Activated naive CD4-positive, alpha-beta T cell treated with anti-CD3 and anti-CD28 coated beads for 36 hours (primary cell): ENCODE results near the gene GNG3. TPM values are rescaled to one million over a fixed set of nuclear protein-coding genes. Genes with fewer than 3 reads are reported as not detected.

Experiments used
- CTCF ChIA-PET: fragments of 350-600 bp; sonication (Branson Sonifier 250); formaldehyde crosslinking; loops from one replicate; lab custom pipeline; 2021; ENCODE audit warnings: antibody characterized with exemption; lab: Charles Lee
- DNase-seq: peaks from one replicate; pipeline ENCODE4 v3.0.0-alpha.2; 2020
- H3K27ac Mint-ChIP-seq: one replicate; pipeline ENCODE4 v1.8.0; 2021; ENCODE audit warnings: mild to moderate bottlenecking, mixed read lengths
- H3K27me3 Mint-ChIP-seq: one replicate; pipeline ENCODE4 v1.8.0; 2021; ENCODE audit warnings: low read depth, mixed read lengths
- H3K36me3 Mint-ChIP-seq: one replicate; pipeline ENCODE4 v1.8.0; 2021; ENCODE audit warnings: low read depth, mixed read lengths
- H3K4me1 Mint-ChIP-seq: one replicate; pipeline ENCODE4 v1.8.0; 2021; ENCODE audit warnings: low read depth, mixed read lengths
- H3K4me3 Mint-ChIP-seq: one replicate; pipeline ENCODE4 v1.8.0; 2021; ENCODE audit warnings: mild to moderate bottlenecking, moderate library complexity, mixed read lengths
- H3K9me3 Mint-ChIP-seq: one replicate; pipeline ENCODE4 v1.8.0; 2021; ENCODE audit warnings: mixed read lengths
- intact Hi-C: fragments of 100-400 bp; cut with micrococcal nuclease; formaldehyde crosslinking; loops from one replicate; pipeline ENCODE4 v1.15.1; 2023
- total RNA-seq, 2 experiments: library from RNA; stranded (reverse); gene quantifications; one replicate each; pipeline ENCODE4 v1.2.3, GENCODE V29; 2021

GNG3 gene
- total RNA-seq, 2 experiments from 2014 or later, result not detected

DNA sequence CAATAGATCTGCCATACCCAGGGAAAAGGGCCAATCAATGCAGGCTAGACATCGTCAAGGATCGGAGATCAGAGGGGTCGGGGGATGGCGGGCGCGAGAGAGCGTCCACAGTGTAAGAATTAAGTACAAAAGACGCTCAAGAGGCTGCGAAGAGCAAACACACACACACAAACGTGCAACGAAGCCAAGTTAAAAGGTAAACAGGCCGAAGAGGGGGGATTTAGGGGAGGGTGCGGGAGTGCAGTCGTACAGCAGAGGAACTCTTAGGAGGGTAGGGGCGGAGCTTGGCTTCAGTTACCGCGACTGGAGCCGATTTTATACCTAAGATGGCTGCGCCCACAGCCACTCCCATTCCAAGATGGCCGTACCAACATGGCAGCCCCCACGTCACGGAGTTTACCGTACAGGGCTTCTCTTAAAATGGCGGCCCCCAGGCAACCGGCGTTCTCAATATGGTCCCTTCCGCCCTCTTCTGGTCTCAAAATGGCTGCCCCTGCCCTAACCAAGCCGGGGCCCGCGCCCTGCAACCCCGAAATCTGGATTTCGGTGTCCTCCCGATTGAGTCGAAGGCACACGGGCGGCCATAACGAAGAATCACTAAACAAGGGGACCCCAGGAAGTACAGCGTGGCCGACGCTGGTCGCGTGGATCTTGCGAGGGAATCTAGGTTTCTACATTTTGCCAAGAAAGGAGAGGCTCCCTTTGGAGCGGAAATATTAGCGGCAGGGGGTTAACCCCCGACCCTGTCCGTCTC is 1.9 kb downstream of the GNG3 start:
- H3K4me3 Mint-ChIP-seq, result peak overlapping the region; percentile 93
- no peaks in the 10 kb centered on the region for H3K27me3 Mint-ChIP-seq
- peak overlapping the region; percentile 96 for H3K27ac Mint-ChIP-seq
- H3K9me3 Mint-ChIP-seq, result no peaks in the 10 kb centered on the region
- DNase-seq, result peak; percentile 99
- intact Hi-C loops, result loop anchor here (1.0 to 2.0 kb wide), 9 partner anchors 18 to 172 kb away; partner anchors contain the start of genes C11orf98, CSKMT, GANAB and HNRNPUL2
- H3K36me3 Mint-ChIP-seq, result peaks cover 34% of the 10 kb centered on the region
- peaks cover 63% of the 10 kb centered on the region for H3K4me1 Mint-ChIP-seq
- CTCF ChIA-PET, result interaction anchor here (1.5 to 4.5 kb wide), 3 partner anchors 15 to 118 kb away, joined by 4 to 25 read pairs (median 6); partner anchors contain the start of gene TUT1

DNA sequence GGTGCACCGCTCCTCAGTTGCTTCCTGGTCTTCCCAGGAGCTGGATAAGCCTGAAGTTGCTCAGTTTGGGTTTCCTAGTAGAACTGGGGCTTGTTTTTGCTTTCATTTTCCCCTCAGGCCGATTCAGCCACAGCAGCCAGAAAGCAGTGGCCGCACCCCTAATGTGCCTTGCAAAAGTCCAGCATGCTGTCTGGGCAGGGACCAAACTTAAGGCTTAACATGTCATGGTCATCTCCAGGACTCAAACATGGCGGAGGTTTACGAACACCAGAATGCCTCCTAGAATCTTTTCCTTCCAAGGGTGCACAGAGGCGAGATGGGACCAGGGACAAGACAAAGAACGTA is 2.5 kb downstream of the GNG3 start:
- Mint-ChIP-seq H3K36me3 (peaks cover 34% of the 10 kb centered on the region), H3K27me3 (no peaks in the 10 kb centered on the region), H3K4me1 (peaks cover 66% of the 10 kb centered on the region), H3K4me3 (peak overlapping the region; percentile 93), H3K27ac (peak overlapping the region; percentile 96), H3K9me3 (no peaks in the 10 kb centered on the region)
- CTCF ChIA-PET, result interaction anchor here (1.5 kb wide), 1 partner anchor 29 kb away, joined by 6 read pairs; no protein-coding TSS in a partner anchor
- peak; percentile 25 for DNase-seq
- intact Hi-C loops, result no loop called here

DNA sequence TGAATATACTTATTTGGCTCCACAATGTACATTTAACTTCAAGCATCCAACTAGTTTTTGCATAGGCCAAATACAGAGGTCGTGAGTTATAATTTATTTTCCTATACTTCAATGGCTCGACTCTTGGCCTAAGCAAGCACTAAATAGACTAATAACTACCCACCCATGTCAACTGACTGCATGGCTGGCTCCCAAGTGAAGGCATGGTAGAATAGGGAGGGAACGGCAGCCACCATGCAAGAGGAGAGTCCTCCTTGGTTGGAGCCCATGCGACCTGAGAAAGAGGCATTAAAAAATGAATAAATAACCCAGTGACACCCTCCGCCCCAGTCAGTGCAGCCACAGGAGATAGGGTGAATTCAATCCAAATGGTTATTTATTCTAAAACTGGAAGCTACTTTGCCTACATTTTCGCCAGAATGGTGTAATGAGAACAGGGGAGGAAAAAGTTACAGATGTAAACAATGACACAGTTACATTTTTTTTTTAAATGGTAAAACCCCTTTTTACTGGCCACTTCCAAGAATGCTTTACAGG is 4.9 kb downstream of the GNG3 start:
- no peaks in the 10 kb centered on the region for H3K27me3 Mint-ChIP-seq
- peaks cover 49% of the 10 kb centered on the region for H3K36me3 Mint-ChIP-seq
- DNase-seq, result no peak
- H3K4me1 Mint-ChIP-seq, result peaks cover 58% of the 10 kb centered on the region
- intact Hi-C loops, result no loop called here
- H3K27ac Mint-ChIP-seq, result peak overlapping the region; percentile 90
- no peaks in the 10 kb centered on the region for H3K9me3 Mint-ChIP-seq
- no peak overlapping the region for H3K4me3 Mint-ChIP-seq
- CTCF ChIA-PET, result interaction anchor here (0.6 kb wide), 1 partner anchor 172 kb away, joined by 4 read pairs; no protein-coding TSS in a partner anchor

DNA sequence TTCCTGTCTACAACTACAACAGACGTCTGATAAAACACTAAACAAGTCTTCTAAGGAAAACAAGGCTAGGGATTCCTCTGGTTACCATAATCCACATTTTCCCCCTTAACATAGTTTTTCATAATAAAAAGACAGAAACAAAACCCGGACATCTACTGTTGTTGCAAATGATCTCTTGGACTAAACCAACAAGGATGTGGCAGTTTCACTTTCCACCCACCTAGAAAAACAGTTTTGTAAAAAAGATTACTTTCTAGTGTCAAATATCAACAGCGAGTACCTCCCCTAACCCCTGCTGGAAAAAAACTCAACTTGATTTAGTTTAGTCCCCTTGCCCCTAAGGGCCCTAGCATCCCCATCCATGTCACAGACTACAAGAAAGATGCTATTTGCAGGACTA is 5.4 kb downstream of the GNG3 start:
- Mint-ChIP-seq H3K36me3 (peaks cover 51% of the 10 kb centered on the region), H3K4me3 (peak overlapping the region; percentile 11), H3K9me3 (no peaks in the 10 kb centered on the region), H3K4me1 (peaks cover 55% of the 10 kb centered on the region), H3K27ac (peak overlapping the region; percentile 90), H3K27me3 (no peaks in the 10 kb centered on the region)
- DNase-seq, result no peak
- CTCF ChIA-PET, result no interaction called here
- intact Hi-C loops, result loop anchor here (1.0 kb wide), 1 partner anchor 13 kb away; no protein-coding TSS in a partner anchor

DNA sequence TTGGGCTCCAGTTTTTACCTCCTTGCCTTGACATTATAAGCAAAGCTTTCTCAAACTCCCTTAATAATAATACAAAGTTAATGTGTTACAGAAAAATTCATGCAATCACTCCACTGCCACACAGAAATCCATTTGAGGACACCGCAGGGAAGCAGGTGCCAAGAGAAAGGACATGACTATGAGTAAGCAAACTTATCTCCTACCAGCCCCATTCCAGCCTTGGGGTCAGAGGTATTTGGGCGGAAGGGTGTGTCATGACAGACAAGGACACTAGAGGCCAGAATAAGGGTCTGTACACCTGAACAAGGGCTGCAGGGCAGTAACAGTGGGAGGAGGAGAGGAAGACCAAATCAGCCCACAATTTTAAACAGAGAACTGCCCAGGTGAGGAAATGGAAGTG is 5.9 kb downstream of the GNG3 start:
- CTCF ChIA-PET, result no interaction called here
- Mint-ChIP-seq H3K9me3 (no peaks in the 10 kb centered on the region), H3K4me3 (no peak overlapping the region), H3K27me3 (no peaks in the 10 kb centered on the region), H3K4me1 (peaks cover 54% of the 10 kb centered on the region), H3K36me3 (peaks cover 56% of the 10 kb centered on the region), H3K27ac (peak overlapping the region; percentile 90)
- no peak for DNase-seq
- intact Hi-C loops, result loop anchor here (1.0 kb wide), 1 partner anchor 13 kb away; no protein-coding TSS in a partner anchor

DNA sequence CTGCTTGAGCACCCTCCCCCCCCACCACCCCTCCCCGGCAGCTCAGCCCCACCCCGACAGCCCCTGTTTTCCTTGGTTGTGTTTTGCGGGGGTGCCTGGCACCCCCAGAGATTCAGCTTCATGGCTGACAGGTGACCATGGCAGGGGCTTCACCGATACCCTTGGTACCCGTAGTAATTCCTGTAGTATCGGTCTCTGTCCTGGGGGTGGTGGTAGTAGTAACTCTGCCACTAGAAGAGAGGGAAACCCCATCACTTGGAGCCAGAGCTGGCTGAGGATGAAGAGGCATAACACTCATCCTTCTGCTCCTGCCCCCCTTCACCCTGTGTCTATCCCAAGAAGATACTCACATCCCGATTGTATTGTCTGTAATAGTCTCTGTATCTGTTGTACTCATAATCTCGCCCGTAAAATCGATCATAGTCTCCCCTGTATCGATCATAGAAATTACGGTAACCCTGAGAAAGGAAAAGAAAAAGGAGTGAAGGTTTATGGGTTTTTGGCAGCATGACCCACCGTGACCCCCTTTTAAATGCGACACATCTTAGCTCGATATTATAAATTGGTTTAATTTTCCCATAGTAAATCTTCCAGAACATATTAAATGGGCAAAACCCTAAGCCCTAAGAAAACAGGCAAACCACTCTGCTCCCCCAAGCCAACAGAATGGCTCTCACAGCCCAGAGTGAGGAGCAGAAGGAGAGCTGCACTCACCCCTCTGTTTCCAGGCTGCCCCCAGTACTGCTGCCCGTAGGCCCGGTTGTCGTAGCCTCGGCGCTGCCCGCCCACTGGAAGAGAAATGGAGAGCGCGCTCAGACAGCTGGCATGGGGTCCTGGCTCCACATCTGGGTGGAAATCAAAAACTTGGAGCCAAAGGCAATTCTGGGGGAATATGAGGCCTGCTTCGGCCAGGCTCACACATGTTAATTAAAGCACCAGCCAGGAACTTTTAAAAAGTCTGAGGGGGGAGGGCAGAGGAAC is 8.0 kb downstream of the GNG3 start:
- Mint-ChIP-seq H3K27ac (peak overlapping the region; percentile 0), H3K4me3 (no peak overlapping the region), H3K4me1 (peaks cover 47% of the 10 kb centered on the region), H3K36me3 (peaks cover 57% of the 10 kb centered on the region), H3K27me3 (no peaks in the 10 kb centered on the region), H3K9me3 (no peaks in the 10 kb centered on the region)
- CTCF ChIA-PET, result no interaction called here
- intact Hi-C loops, result no loop called here
- DNase-seq, result no peak

DNA sequence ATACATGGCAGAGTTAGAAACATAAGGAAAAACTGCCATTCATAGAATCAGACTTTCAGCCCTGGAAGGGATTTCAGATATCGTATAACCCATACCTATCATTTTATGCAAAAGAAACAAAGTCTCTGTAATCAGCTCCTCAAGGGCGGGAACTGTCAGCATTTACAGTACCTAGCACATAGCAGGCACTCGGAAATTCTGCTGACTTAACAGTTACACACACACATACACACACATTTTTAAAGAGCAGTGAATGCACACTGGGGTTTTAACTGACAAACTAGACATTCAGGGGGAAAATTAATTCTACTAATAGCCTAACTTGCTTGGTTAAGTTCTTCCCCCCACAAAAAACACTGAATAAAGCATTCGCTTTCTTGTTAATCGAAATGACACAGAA is 8.7 kb downstream of the GNG3 start:
- H3K4me3 Mint-ChIP-seq, result no peak overlapping the region
- intact Hi-C loops, result no loop called here
- peak overlapping the region; percentile 1 for H3K27ac Mint-ChIP-seq
- DNase-seq, result no peak
- H3K9me3 Mint-ChIP-seq, result no peaks in the 10 kb centered on the region
- no peaks in the 10 kb centered on the region for H3K27me3 Mint-ChIP-seq
- peaks cover 59% of the 10 kb centered on the region for H3K36me3 Mint-ChIP-seq
- CTCF ChIA-PET, result interaction anchor here (1.4 kb wide), 1 partner anchor 70 kb away, joined by 3 read pairs; no protein-coding TSS in a partner anchor
- peaks cover 46% of the 10 kb centered on the region for H3K4me1 Mint-ChIP-seq

DNA sequence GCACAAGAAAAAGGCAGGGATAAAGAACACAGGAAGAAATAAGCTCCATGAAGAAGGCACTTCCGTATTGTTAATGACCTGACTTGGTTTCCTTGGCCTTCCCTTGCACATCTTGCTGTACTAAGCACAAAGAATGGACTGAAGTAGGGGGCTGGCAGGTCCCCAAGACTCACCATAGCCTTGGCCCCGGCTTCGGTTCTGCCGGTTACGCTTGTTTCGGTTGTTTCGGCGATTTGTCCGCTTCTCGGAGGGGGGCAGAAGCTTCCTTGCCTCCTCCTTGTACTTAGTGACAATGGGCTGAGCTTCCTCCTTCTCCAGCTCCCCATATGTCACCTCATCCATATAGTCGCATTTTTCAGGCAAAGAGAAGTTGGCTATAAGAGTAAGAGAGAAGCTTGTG is 9.3 kb downstream of the GNG3 start:
- H3K27ac Mint-ChIP-seq, result no peak overlapping the region
- H3K4me3 Mint-ChIP-seq, result no peak overlapping the region
- DNase-seq, result no peak
- peaks cover 49% of the 10 kb centered on the region for H3K4me1 Mint-ChIP-seq
- no peaks in the 10 kb centered on the region for H3K9me3 Mint-ChIP-seq
- peaks cover 64% of the 10 kb centered on the region for H3K36me3 Mint-ChIP-seq
- intact Hi-C loops, result no loop called here
- CTCF ChIA-PET, result interaction anchor here (0.6 to 1.4 kb wide), 2 partner anchors 52 to 69 kb away, joined by 3 to 4 read pairs; no protein-coding TSS in a partner anchor
- no peaks in the 10 kb centered on the region for H3K27me3 Mint-ChIP-seq

DNA sequence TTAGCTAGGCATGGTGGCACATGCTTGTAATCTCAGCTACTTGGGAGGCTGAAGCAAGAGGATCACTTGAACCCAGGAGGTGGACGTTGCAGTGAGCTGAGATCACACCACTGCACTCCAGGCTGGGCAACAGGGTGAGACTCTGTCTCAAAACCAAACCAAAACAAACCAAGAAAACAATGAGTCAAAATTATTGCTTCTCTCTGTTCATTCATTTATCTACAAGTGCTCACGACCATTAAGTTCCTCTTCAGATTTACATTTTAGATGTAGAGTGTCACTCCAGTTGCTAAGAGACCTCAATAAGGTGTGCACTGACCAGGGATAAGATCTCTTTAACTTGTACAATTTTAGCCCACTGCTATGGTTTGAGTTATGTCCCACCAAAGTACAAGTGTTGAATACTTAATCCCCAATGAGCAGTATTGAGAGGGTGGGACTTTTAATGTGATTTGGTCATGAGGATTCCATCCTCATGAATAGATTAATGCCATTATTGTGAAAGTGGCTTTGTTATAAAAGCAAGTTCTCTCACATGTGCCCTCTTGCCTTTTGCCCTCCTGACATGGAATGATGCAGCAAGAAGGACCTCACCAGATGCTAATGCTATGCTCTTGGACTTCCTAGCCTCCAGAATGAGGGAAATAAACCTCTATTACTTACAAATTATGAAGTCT is 12.0 kb downstream of the GNG3 start:
- CTCF ChIA-PET, result no interaction called here

DNA sequence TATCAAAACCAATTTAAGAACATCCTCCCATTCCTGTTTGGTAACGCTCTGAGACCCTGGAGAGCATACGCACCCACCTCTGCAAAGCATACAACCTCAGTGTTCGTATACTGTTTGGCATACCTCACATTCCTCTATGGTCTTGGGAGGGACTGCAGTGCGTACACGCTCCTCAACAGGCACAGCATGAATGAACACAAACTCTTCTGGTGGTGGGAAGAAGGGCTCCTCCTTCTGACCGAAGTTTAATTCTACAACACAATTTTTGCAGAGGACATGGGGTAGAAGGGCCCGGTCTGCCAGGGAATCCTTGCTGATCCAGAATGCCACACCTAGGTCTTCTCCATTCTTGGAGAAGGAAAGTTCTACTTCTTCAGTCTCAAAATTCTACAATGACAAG is 14.5 kb downstream of the GNG3 start:
- no peak overlapping the region for H3K4me3 Mint-ChIP-seq
- no peaks in the 10 kb centered on the region for H3K9me3 Mint-ChIP-seq
- CTCF ChIA-PET, result no interaction called here
- no peak for DNase-seq
- peaks cover 78% of the 10 kb centered on the region for H3K36me3 Mint-ChIP-seq
- no peak overlapping the region for H3K27ac Mint-ChIP-seq
- H3K27me3 Mint-ChIP-seq, result no peaks in the 10 kb centered on the region
- intact Hi-C loops, result no loop called here
- H3K4me1 Mint-ChIP-seq, result peaks cover 49% of the 10 kb centered on the region

More for the DNA sequence above, 12.0 kb downstream of the GNG3 start:
- Mint-ChIP-seq H3K27ac (peak overlapping the region; percentile 28), H3K4me3 (no peak overlapping the region), H3K36me3 (peaks cover 75% of the 10 kb centered on the region), H3K27me3 (no peaks in the 10 kb centered on the region), H3K4me1 (peaks cover 48% of the 10 kb centered on the region), H3K9me3 (no peaks in the 10 kb centered on the region)
- no peak for DNase-seq
- intact Hi-C loops, result no loop called here

DNA sequence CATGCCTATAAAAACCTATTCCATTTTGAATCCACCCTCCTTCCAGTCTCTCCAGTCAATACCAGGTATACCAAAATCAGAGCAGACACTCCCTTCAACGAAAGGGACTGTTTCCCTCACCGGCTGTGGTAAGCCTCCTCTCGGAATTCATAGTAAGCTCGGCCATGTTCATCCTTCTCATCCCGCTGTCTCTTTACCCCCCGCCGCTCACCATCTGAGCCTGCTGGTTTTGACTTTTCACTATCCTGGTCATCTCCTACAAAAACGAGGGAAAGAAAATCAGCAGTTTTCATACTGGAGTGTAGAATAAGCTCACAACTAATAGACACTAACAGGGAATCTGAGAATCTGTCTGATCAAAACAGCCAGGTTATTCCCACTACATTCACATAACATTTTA is 16.7 kb downstream of the GNG3 start:
- no peak for DNase-seq
- peaks cover 45% of the 10 kb centered on the region for H3K4me1 Mint-ChIP-seq
- CTCF ChIA-PET, result interaction anchor here (0.7 kb wide), 1 partner anchor 62 kb away, joined by 3 read pairs; no protein-coding TSS in a partner anchor
- H3K36me3 Mint-ChIP-seq, result peaks cover 72% of the 10 kb centered on the region
- H3K27me3 Mint-ChIP-seq, result no peaks in the 10 kb centered on the region
- peak overlapping the region; percentile 11 for H3K27ac Mint-ChIP-seq
- intact Hi-C loops, result no loop called here
- H3K4me3 Mint-ChIP-seq, result peak overlapping the region; percentile 90
- no peaks in the 10 kb centered on the region for H3K9me3 Mint-ChIP-seq
